ENCODE results near the gene FRMD5.

FRMD5 gene

GRCh38 chr15:44215594-44215993 is 20.5 kb upstream of the FRMD5 start:
- Histone ChIP-seq H3K9me3 (ENCODE audit: insufficient read depth, low read length) (no peaks in the 10 kb centered on the region), H3K27ac (ENCODE audit: low read length) (no peak overlapping the region), H3K4me3 (ENCODE audit: low read length) (no peak overlapping the region), H3K9ac (ENCODE audit: low read length) (no peak overlapping the region), H4K20me1 (ENCODE audit: insufficient read depth, low read length) (no peaks in the 10 kb centered on the region), H2AFZ (ENCODE audit: low read depth, low read length) (no peak overlapping the region), H3K36me3 (replicated peaks; ENCODE audit: low read depth, low read length) (no peaks in the 10 kb centered on the region), H3K4me1 (ENCODE audit: low read length) (peaks cover 9% of the 10 kb centered on the region), H3K4me2 (ENCODE audit: low read length) (no peak overlapping the region), H3K79me2 (ENCODE audit: low read length) (no peaks in the 10 kb centered on the region), H3K27me3 (ENCODE audit: low read depth, low read length) (peaks cover 39% of the 10 kb centered on the region)
- TF ChIP-seq EZH2phosphoT487 (IDR thresholded peaks at IDR 0.05; ENCODE audit: low read depth) (no peak), CTCF (IDR thresholded peaks at IDR 0.05; ENCODE audit: low read depth, low read length) (no peak)

- Histone ChIP-seq H3K36me3 (replicated peaks; ENCODE audit: low read depth, low read length) (no peaks in the 10 kb centered on the region), H3K4me3 (ENCODE audit: low read length) (no peak overlapping the region), H3K27ac (ENCODE audit: low read length) (no peak overlapping the region), H3K27me3 (ENCODE audit: low read depth, low read length) (peaks cover 25% of the 10 kb centered on the region), H4K20me1 (ENCODE audit: insufficient read depth, low read length) (no peaks in the 10 kb centered on the region), H3K4me1 (ENCODE audit: low read length) (no peaks in the 10 kb centered on the region), H2AFZ (ENCODE audit: low read depth, low read length) (no peak overlapping the region), H3K79me2 (ENCODE audit: low read length) (no peaks in the 10 kb centered on the region), H3K9me3 (ENCODE audit: insufficient read depth, low read length) (no peaks in the 10 kb centered on the region), H3K9ac (ENCODE audit: low read length) (no peak overlapping the region), H3K4me2 (ENCODE audit: low read length) (no peak overlapping the region)
- no peak for TF ChIP-seq CTCF (IDR thresholded peaks at IDR 0.05; ENCODE audit: low read depth, low read length)
- TF ChIP-seq EZH2phosphoT487 (IDR thresholded peaks at IDR 0.05; ENCODE audit: low read depth), result no peak
Observed at GRCh38 chr15:44208956-44209355, 13.9 kb upstream of the FRMD5 start.

- no peaks in the 10 kb centered on the region for H3K36me3 ChIP-seq (replicated peaks; ENCODE audit: low read depth, low read length)
- H3K4me2 ChIP-seq (ENCODE audit: low read length), result no peak overlapping the region
- H3K9ac ChIP-seq (ENCODE audit: low read length), result no peak overlapping the region
- TF ChIP-seq EZH2phosphoT487 (IDR thresholded peaks at IDR 0.05; ENCODE audit: low read depth), result no peak
- no peak for TF ChIP-seq CTCF (IDR thresholded peaks at IDR 0.05; ENCODE audit: low read depth, low read length)
- no peak overlapping the region for H2AFZ ChIP-seq (ENCODE audit: low read depth, low read length)
- H4K20me1 ChIP-seq (ENCODE audit: insufficient read depth, low read length), result no peaks in the 10 kb centered on the region
- no peaks in the 10 kb centered on the region for H3K9me3 ChIP-seq (ENCODE audit: insufficient read depth, low read length)
- H3K79me2 ChIP-seq (ENCODE audit: low read length), result no peaks in the 10 kb centered on the region
- H3K27ac ChIP-seq (ENCODE audit: low read length), result no peak overlapping the region
- H3K4me1 ChIP-seq (ENCODE audit: low read length), result no peaks in the 10 kb centered on the region
- H3K4me3 ChIP-seq (ENCODE audit: low read length), result no peak overlapping the region
- peaks cover 16% of the 10 kb centered on the region for H3K27me3 ChIP-seq (ENCODE audit: low read depth, low read length)
Observed at GRCh38 chr15:44207643-44208042, 12.6 kb upstream of the FRMD5 start.

GRCh38 chr15:44199393-44199792 is 4.3 kb upstream of the FRMD5 start:
- Histone ChIP-seq H3K4me2 (ENCODE audit: low read length) (no peak overlapping the region), H3K4me3 (ENCODE audit: low read length) (no peak overlapping the region)

More at GRCh38 chr15:44199393-44199792, 4.3 kb upstream of the FRMD5 start:
- TF ChIP-seq EZH2phosphoT487 (IDR thresholded peaks at IDR 0.05; ENCODE audit: low read depth) (no peak), CTCF (IDR thresholded peaks at IDR 0.05; ENCODE audit: low read depth, low read length) (no peak)
- H3K9me3 ChIP-seq (ENCODE audit: insufficient read depth, low read length), result no peaks in the 10 kb centered on the region
- no peaks in the 10 kb centered on the region for H4K20me1 ChIP-seq (ENCODE audit: insufficient read depth, low read length)
- no peak overlapping the region for H2AFZ ChIP-seq (ENCODE audit: low read depth, low read length)
- H3K36me3 ChIP-seq (replicated peaks; ENCODE audit: low read depth, low read length), result no peaks in the 10 kb centered on the region
- 0 out of 2 replicates have a peak, but pooled peaks cover 2% of the 10 kb centered on the region for H3K27me3 ChIP-seq (ENCODE audit: low read depth, low read length)
- no peaks in the 10 kb centered on the region for H3K4me1 ChIP-seq (ENCODE audit: low read length)
- no peak overlapping the region for H3K9ac ChIP-seq (ENCODE audit: low read length)
- no peak overlapping the region for H3K27ac ChIP-seq (ENCODE audit: low read length)
- H3K79me2 ChIP-seq (ENCODE audit: low read length), result no peaks in the 10 kb centered on the region

Measured in OCI-LY3 (cell line).